Kidney epithelial cell (primary cell): ENCODE results near the gene SNRNP25. TPM values are rescaled to one million over a fixed set of nuclear protein-coding genes. Genes with fewer than 3 reads are reported as not detected.

Experiments used
- DNase-seq: peaks from one replicate; pipeline ENCODE4 v3.0.0-alpha.2; 2010; ENCODE audit warnings: low read depth
- H3K27me3 ChIP-seq: 2 replicates; pipeline ENCODE4 v1.6.0; 2011; ENCODE audit warnings: low read length; ENCODE audit not compliant: control insufficient read depth, insufficient read depth
- H3K36me3 ChIP-seq: 2 replicates; pipeline ENCODE4 v1.5.1; 2011; ENCODE audit warnings: low read length; ENCODE audit not compliant: control insufficient read depth, insufficient read depth
- H3K4me3 ChIP-seq: 2 replicates; pipeline ENCODE4 v1.5.1; 2011; ENCODE audit warnings: low read depth, mild to moderate bottlenecking, control low read depth, low read length
- CTCF ChIP-seq: IDR thresholded peaks from 2 replicates; pipeline ENCODE4 v1.5.1; 2011; ENCODE audit warnings: mild to moderate bottlenecking, moderate library complexity, low read length, control low read depth, inconsistent platforms; ENCODE audit not compliant: insufficient read depth, poor library complexity, severe bottlenecking
- total RNA-seq: library from RNA; depleted of rRNA; stranded (reverse); fragments of >200 nt; gene quantifications from 2 replicates; pipeline ENCODE4 v1.2.3, GENCODE V29; 2015

Gene SNRNP25
- total RNA-seq, 1 donor from 2014 or later = 25.4 TPM

- Histone ChIP-seq H3K36me3 (peaks cover 2% of the 10 kb centered on the region), H3K27me3 (no peaks in the 10 kb centered on the region), H3K4me3 (no peak overlapping the region)
- DNase-seq = no peak
- TF ChIP-seq CTCF = no peak
These were observed 31.8 kb downstream of the SNRNP25 start for GRCh38 chr16:85407-85782.

- TF ChIP-seq CTCF = no peak
These were observed 32.2 kb downstream of the SNRNP25 start for GRCh38 chr16:85865-86264.

GRCh38 chr16:86483-86952 is 32.9 kb downstream of the SNRNP25 start:
- no peak for TF ChIP-seq CTCF
- Histone ChIP-seq H3K4me3 (no peak overlapping the region), H3K27me3 (no peaks in the 10 kb centered on the region), H3K36me3 (peaks cover 2% of the 10 kb centered on the region)
- DNase-seq = no peak

More at GRCh38 chr16:85865-86264, 32.2 kb downstream of the SNRNP25 start:
- Histone ChIP-seq H3K27me3 (no peaks in the 10 kb centered on the region), H3K4me3 (no peak overlapping the region), H3K36me3 (peaks cover 2% of the 10 kb centered on the region)
- no peak for DNase-seq

- H3K27me3 ChIP-seq = no peaks in the 10 kb centered on the region
- H3K4me3 ChIP-seq = no peak overlapping the region
- no peak for DNase-seq
- TF ChIP-seq CTCF = no peak
- peaks cover 2% of the 10 kb centered on the region for H3K36me3 ChIP-seq
These were observed 35.0 kb downstream of the SNRNP25 start for GRCh38 chr16:88613-89012.

- no peak for TF ChIP-seq CTCF
- Histone ChIP-seq H3K36me3 (peaks cover 2% of the 10 kb centered on the region), H3K4me3 (no peak overlapping the region), H3K27me3 (no peaks in the 10 kb centered on the region)
- DNase-seq = no peak
These were observed 36.0 kb downstream of the SNRNP25 start for GRCh38 chr16:89391-90302.

GRCh38 chr16:91484-91883 is 37.9 kb downstream of the SNRNP25 start:
- no peaks in the 10 kb centered on the region for H3K36me3 ChIP-seq
- no peak for TF ChIP-seq CTCF
- no peak for DNase-seq
- no peak overlapping the region for H3K4me3 ChIP-seq
- no peaks in the 10 kb centered on the region for H3K27me3 ChIP-seq
